Activated CD4-positive, CD25-positive, alpha-beta regulatory T cell treated with anti-CD3 and anti-CD28 coated beads, Interleukin-2, amount 50 U/mL, for 24 hours (primary cell): Measurements from ENCODE around the gene ETV1.

Experiments used
- ATAC-seq, 2 donors: fragments of 150-1000 bp; cut with Tn5 transposase; one replicate each; pipeline ENCODE4 v1.10.0; 2021; ENCODE audit warnings: mild to moderate bottlenecking in 1 of 2, moderate library complexity in 1 of 2

The ETV1 gene

GRCh38 chr7:13875496-13876074, 113.9 kb downstream of the ETV1 start:
- ATAC-seq = no peak

DNA sequence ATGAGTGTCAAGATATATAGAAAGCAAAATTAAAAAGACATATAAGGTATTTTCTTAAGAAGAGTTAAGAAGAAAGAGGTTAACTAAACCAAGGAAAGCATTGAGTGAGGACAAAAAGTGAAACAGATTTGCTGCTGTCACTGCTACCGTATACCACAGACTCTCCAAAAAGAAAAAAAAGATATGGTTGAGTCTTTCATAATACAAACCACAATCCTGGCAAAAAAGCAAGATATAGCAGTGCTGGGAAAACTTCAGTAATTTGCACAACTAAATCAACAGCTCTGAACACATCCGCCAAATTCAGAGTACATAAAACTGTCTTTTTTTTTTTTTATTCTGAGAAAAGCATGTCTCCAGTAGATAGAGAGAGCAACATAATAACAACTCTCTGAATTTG, 114.7 kb downstream of the ETV1 start:
- no peak for ATAC-seq

- ATAC-seq = no peak
These were observed 116.8 kb downstream of the ETV1 start for GRCh38 chr7:13872709-13873108.

DNA sequence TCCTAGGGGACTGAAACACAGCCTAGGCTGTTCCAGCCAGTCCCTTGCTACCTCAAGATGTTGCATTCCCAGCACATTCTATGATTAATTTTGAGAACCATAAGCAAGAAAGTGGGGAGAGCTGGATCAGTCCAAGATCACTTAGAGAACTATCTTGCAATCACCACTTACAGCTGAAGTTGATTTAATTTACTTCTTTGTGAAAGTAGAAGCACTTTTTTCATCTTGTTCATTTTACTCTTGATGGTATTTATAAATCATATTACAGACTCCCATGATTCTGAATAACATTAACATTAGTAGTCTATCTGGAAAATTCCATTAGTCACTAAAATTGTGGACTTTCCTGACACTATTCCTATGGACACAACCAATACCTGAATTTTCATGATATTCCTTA, 118.5 kb downstream of the ETV1 start:
- no peak for ATAC-seq

DNA sequence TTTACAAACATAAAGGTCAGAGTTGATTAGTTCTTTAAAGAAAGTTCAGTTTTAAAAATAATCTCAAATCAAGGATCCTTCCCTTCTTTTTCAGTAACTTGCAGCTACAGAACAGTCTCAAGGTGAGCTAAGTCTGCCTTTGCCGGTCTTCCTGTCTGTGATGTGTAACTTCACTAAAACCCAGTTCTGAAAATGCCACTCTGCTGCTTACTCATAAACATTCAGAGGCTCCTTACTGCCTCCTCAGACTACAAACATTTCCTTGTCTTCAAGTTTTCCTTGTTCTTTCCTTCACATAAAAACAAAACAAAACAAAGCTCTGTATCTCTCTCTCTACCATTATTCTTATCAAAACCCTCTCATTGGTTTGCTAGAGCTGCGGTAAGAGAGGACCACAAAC, 128.7 kb downstream of the ETV1 start:
- no peak for ATAC-seq

DNA sequence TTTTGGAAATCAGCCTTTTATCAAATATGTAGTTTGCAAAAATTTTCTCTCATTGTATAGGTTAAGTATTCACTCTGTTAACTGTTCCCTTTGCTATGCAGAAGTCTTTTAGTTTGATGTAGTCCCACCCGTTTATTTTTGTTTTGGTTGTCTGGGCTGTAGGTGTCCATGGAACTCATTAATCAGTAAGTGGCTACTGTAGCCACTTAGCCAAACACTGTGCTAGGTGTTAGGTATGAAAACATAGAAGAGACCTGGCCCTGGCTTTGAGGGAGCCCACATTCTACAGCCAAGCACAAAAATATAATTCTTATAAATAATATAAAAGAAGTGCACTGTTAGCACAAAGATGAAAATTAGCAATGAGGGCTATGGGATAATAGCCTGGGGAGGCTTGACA, 133.5 kb downstream of the ETV1 start:
- ATAC-seq = no peak

- ATAC-seq = no peak
These were observed 137.0 kb downstream of the ETV1 start for GRCh38 chr7:13852281-13852968.

DNA sequence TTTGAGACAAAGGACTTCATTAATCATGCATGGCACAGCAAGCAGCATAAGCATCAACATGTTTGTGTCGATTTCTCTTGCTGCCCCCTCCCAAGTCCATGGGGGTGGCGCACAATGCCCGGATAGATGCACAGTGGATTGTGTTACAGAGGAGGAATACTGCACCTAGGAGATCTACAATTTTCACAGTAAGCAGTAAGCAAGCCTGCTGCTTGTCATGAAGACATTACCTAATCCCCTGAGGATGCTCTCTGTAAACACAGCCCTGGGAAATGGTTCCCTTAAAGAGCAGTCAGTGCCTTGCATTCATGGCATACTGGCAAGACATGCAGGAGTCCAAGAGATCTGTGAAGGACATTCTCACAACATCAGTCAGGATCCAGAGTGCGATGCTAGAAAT, 137.7 kb downstream of the ETV1 start:
- no peak for ATAC-seq

- ATAC-seq = peak; percentile 82 to 94
These were observed 139.2 kb downstream of the ETV1 start for GRCh38 chr7:13850185-13850752.

DNA sequence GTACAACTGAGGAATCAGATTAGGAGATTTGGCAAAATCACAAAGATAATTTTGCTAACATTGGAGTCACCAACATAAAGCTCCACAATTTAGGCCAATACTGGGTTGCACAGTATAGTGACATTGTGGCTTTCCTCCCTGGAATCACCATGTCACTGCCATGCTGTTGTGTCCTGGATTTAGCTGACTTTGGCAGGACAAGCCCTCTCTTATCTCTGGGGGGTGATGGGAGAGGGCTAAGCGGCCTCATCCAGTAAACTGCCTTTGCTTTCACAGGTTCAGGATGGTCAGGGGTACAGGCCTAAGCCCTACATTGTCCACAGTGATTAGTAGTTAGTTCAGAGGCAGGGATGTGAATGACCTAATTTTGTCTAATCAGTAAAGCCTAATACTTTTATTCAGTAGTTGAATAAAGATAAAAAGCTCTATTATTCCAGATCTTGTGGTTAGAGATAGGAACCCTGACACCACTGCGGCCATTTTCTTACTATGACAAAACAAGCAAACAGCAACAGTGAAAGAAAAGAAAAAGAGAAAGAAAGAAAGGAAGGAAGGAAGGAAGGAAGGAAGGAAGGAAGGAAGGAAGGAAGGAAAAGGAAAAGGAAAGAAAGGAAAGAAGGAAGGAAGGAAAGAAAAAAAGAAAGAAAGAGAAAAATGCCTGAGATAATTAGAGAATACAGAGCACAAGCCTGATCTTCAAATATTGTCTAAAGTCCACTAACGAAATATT, 140.1 kb downstream of the ETV1 start:
- ATAC-seq = no peak

DNA sequence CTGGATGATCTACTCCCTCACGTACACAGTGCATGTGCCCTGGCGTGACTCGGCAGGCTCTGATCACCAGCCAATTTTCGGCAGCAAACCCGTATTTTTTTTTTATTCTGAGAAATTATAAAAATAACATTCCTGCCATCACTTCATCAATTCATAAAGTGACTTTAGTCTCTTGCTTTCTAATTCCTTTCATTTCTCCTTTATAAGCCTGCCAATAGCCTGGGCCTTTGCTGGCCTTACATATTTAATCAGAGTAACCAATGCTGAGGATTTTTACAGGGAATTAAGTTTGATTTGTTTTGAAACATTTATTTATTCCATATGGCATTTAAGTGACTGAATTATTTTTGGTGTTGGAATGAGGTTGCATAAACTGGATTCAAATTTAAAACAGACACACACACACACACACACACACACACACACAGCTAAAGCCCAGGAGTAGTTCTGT, 140.8 kb downstream of the ETV1 start:
- ATAC-seq = no peak

DNA sequence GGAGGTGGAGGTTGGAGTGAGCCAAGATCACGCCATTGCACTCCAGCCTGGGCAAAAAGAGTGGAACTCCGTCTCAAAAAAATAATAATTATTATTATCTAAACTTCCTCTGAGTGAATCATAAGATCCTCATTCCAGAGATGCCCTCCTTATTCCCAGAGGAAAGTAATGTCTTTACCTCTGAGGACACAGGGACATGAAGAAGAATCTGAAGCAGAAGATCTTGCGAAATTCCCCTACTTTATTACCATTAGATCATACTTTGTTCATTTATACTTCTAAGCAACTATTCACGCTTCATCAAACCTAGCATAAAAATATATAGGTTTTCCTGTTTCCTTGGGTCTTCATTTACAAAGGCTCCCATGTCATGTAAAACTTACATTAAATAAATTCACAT, 143.1 kb downstream of the ETV1 start:
- ATAC-seq = no peak

GRCh38 chr7:13845601-13846000, 143.9 kb downstream of the ETV1 start:
- ATAC-seq = no peak

DNA sequence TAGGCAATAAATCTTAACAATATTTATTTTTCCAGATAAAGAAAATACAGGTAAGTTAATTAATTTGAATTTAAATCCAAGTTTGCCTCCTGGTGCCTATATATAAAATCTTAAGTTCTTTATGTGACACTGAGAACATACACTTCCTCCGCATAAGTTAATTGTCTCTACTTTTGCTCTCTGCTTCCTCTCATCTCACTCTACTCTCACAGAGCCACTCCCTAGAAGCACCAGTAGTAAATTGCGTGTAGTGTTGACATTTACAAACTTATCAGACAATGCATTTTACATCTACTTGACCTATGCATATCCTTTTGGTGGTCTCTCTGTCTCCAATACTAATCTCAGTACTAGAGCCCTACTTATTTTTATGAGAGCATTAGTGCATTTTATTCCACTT, 144.5 kb downstream of the ETV1 start:
- ATAC-seq = no peak

DNA sequence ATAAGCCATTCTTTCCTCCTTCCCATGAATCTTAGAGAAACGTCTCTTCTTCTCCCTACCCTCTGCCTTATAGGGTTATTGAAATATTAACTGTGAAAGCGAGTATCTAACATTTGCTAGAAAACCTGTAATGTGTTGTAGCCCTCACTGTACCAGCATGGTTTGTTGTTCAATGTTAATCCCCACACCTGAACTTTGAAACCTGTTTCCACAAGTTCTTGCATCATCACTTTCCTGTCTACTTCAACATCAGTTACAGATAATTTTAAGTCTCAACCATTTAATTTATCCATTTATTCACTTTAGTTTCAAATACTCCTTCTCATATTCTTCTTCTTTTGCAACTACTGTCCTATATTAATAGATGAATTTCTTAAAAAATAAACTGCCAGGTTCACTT, 148.2 kb downstream of the ETV1 start:
- no peak for ATAC-seq
